IMR-90 (cell line): ENCODE measurements around the gene ADGRF3. TPM values are rescaled to one million over a fixed set of nuclear protein-coding genes. Genes with fewer than 3 reads are reported as not detected.

Experiments
- ATAC-seq: fragments of 200-7000 bp; cut with Tn5 transposase; 2 replicates; pipeline ENCODE4 v1.9.1; 2020; ENCODE audit warnings: low read depth, mild to moderate bottlenecking, moderate library complexity
- BruUV-seq: library from RNA; stranded (reverse); fragments of 400-500 nt; replicated peaks from 2 replicates; lab custom pipeline; 2021; lab: Mats Ljungman, UMichigan
- CTCF ChIA-PET: fragments of 300-600 bp; formaldehyde crosslinking; extraction: SDS; loops from one replicate; lab custom pipeline; 2021; ENCODE audit warnings: antibody characterized with exemption; lab: Yijun Ruan, JAX
- POLR2A ChIA-PET: fragments of 300-600 bp; sonication (Branson Sonifier 250); formaldehyde crosslinking; loops from one replicate; lab custom pipeline; 2022; ENCODE audit warnings: antibody characterized with exemption; ENCODE audit not compliant: unreplicated experiment; lab: Charles Lee
- DNase-seq: peaks from one replicate; pipeline ENCODE4 v3.0.0; 2013
- H2AFZ ChIP-seq: replicated peaks from 2 replicates; pipeline ENCODE3; 2013; ENCODE audit warnings: low read length, mild to moderate bottlenecking; ENCODE audit not compliant: poor library complexity
- H2AK5ac ChIP-seq: 2 replicates; pipeline ENCODE4 v1.6.1; 2013; ENCODE audit warnings: low read depth, low read length, inconsistent platforms
- H2AK9ac ChIP-seq: replicated peaks from 2 replicates; pipeline ENCODE3; 2013; ENCODE audit warnings: mild to moderate bottlenecking, low read depth, low read length, moderate library complexity; ENCODE audit not compliant: poor library complexity
- H2BK120ac ChIP-seq: 2 replicates; pipeline ENCODE4 v1.6.1; 2013; ENCODE audit warnings: low read depth, low read length, inconsistent platforms
- H2BK15ac ChIP-seq: 3 replicates; pipeline ENCODE4 v1.6.1; 2013; ENCODE audit warnings: low read depth, low read length, inconsistent platforms
- H2BK20ac ChIP-seq: 2 replicates; pipeline ENCODE4 v1.6.1; 2013; ENCODE audit warnings: low read depth, mild to moderate bottlenecking, inconsistent platforms, low read length, moderate library complexity
- H2BK5ac ChIP-seq: 2 replicates; pipeline ENCODE4 v1.6.1; 2013; ENCODE audit warnings: mild to moderate bottlenecking, low read depth, low read length, inconsistent platforms; ENCODE audit not compliant: poor library complexity, severe bottlenecking
- H3K14ac ChIP-seq: replicated peaks from 2 replicates; pipeline ENCODE4 v1.6.1; 2013; ENCODE audit warnings: low read depth, low read length, inconsistent platforms
- H3K18ac ChIP-seq: 2 replicates; pipeline ENCODE4 v1.6.1; 2013; ENCODE audit warnings: low read depth, low read length, control low read depth
- H3K23ac ChIP-seq: 2 replicates; pipeline ENCODE4 v1.6.1; 2013; ENCODE audit warnings: low read depth, low read length, inconsistent platforms
- H3K27ac ChIP-seq: 2 replicates; pipeline ENCODE4 v1.5.1; 2013; ENCODE audit warnings: mild to moderate bottlenecking, control low read depth, low read length; ENCODE audit not compliant: insufficient read depth
- H3K27me3 ChIP-seq: 2 replicates; pipeline ENCODE4 v1.6.1; 2013; ENCODE audit warnings: low read length; ENCODE audit not compliant: control insufficient read depth, insufficient read depth
- H3K36me3 ChIP-seq: 2 replicates; pipeline ENCODE4 v1.6.1; 2013; ENCODE audit warnings: low read length, mixed read lengths; ENCODE audit not compliant: control insufficient read depth, insufficient read depth
- H3K4ac ChIP-seq: 2 replicates; pipeline ENCODE4 v1.6.1; 2013; ENCODE audit warnings: low read depth, low read length, inconsistent platforms
- H3K4me1 ChIP-seq: 2 replicates; pipeline ENCODE4 v1.6.1; 2013; ENCODE audit warnings: low read length, mixed read lengths; ENCODE audit not compliant: control insufficient read depth, insufficient read depth
- H3K4me2 ChIP-seq: 2 replicates; pipeline ENCODE4 v1.6.1; 2013; ENCODE audit warnings: low read depth, mild to moderate bottlenecking, control low read depth, low read length, moderate library complexity
- H3K4me3 ChIP-seq: 2 replicates; pipeline ENCODE4 v1.5.1; 2013; ENCODE audit warnings: low read depth, mild to moderate bottlenecking, control low read depth, low read length, moderate library complexity; ENCODE audit not compliant: insufficient read depth
- H3K56ac ChIP-seq: 2 replicates; pipeline ENCODE4 v1.6.1; 2013; ENCODE audit warnings: low read length, inconsistent platforms; ENCODE audit not compliant: insufficient read depth; ENCODE audit errors: extremely low read depth
- H3K79me1 ChIP-seq, 2 experiments: 2 replicates each; pipeline ENCODE4 v1.6.1; 2013; ENCODE audit warnings: low read length in 2 of 2, inconsistent platforms in 1 of 2, low read depth in 1 of 2
- H3K9ac ChIP-seq: 2 replicates; pipeline ENCODE4 v1.6.1; 2013; ENCODE audit warnings: low read depth, low read length, control low read depth
- H3K9me1 ChIP-seq: 2 replicates; pipeline ENCODE4 v1.6.1; 2013; ENCODE audit warnings: low read length, inconsistent platforms; ENCODE audit not compliant: insufficient read depth
- H3K9me3 ChIP-seq: 2 replicates; pipeline ENCODE4 v1.6.1; 2013; ENCODE audit warnings: low read length; ENCODE audit not compliant: control insufficient read depth, insufficient read depth
- H4K20me1 ChIP-seq: 2 replicates; pipeline ENCODE4 v1.6.1; 2013; ENCODE audit warnings: low read length, inconsistent platforms; ENCODE audit not compliant: insufficient read depth
- H4K5ac ChIP-seq: 2 replicates; pipeline ENCODE4 v1.6.1; 2013; ENCODE audit warnings: mild to moderate bottlenecking, low read depth, low read length, control low read depth
- H4K8ac ChIP-seq, 2 experiments: 2 replicates each; pipeline ENCODE4 v1.6.1; 2013; ENCODE audit warnings: low read depth in 2 of 2, low read length in 2 of 2, control low read depth in 1 of 2, inconsistent platforms in 1 of 2
- H4K91ac ChIP-seq: 2 replicates; pipeline ENCODE4 v1.6.1; 2013; ENCODE audit warnings: low read depth, low read length, inconsistent platforms; ENCODE audit not compliant: insufficient read depth
- ELK1 ChIP-seq: fragments of 150-350 bp; IDR thresholded peaks from 2 replicates; pipeline ENCODE4 v1.6.1; 2016; ENCODE audit warnings: low read depth, mild to moderate bottlenecking, low read length, moderate library complexity, borderline replicate concordance
- MAZ ChIP-seq: IDR thresholded peaks from 2 replicates; pipeline ENCODE4 v1.6.1; 2012; ENCODE audit warnings: low read depth, mild to moderate bottlenecking, low read length, improper control_type of control experiment, moderate library complexity, borderline replicate concordance
- WGBS, 2 experiments: methylation state at CpG; one replicate each; pipeline versions ENCODE4 v1.1.5 to v1.1.7; 2013; ENCODE audit warnings: missing lambda C conversion rate in 2 of 2; ENCODE audit not compliant: insufficient read length in 1 of 2; ENCODE audit errors: extremely low coverage in 2 of 2; 5-methylcytosine and 5-hydroxymethylcytosine counted together
- dilution Hi-C: fragments of 300-500 bp; cut with HindIII; formaldehyde crosslinking; loops from one replicate; pipeline ENCODE4 v1.14.3; 2018; ENCODE audit warnings: low sequenced_read_pairs; ENCODE audit not compliant: unreplicated experiment
- in situ Hi-C: fragments of 300-500 bp; cut with MboI; formaldehyde crosslinking; loops from 3 replicates; pipeline ENCODE4 v1.14.3; 2019; ENCODE audit warnings: low sequenced_read_pairs, inconsistent platforms, mixed read lengths
- intact Hi-C: fragments of 100-400 bp; cut with micrococcal nuclease; formaldehyde crosslinking; loops from 2 replicates; pipeline ENCODE4 v1.10.0; 2022
- polyA plus RNA-seq, 3 experiments: library from polyadenylated mRNA; depleted of rRNA; stranded (reverse); fragments of >200 nt; gene quantifications; 2 replicates each; pipeline ENCODE4 v1.2.3, GENCODE V29; 2012; ENCODE audit warnings: low replicate concordance in 1 of 3
- total RNA-seq: library from RNA; depleted of rRNA; stranded (reverse); fragments of >200 nt; gene quantifications from 2 replicates; pipeline ENCODE4 v1.2.3, GENCODE V29; 2012

Gene ADGRF3
- total and polyA plus RNA-seq, 2 of the 4 experiments (the other 2 are of a cell fraction): 0.15 TPM; not detected in 1

GRCh38 chr2:26387189-26387588, 40.6 kb upstream of the ADGRF3 start:
- no peaks in the 10 kb centered on the region for H3K27me3 ChIP-seq
- no peak overlapping the region for H4K5ac ChIP-seq
- H3K79me1 ChIP-seq: no peaks in the 10 kb centered on the region; a peak in 1 of 4 replicates
- H3K4me3 ChIP-seq: no peak overlapping the region
- H4K91ac ChIP-seq: no peak overlapping the region
- ATAC-seq: no peak
- POLR2A ChIA-PET: no interaction called here
- in situ Hi-C loops: no loop called here
- no peak overlapping the region for H2BK5ac ChIP-seq
- no peak overlapping the region for H3K27ac ChIP-seq
- H3K4ac ChIP-seq: no peak overlapping the region
- WGBS, 2 experiments: no CpG with 5 or more reads among the region's 4 CpGs
- no peak overlapping the region for H2AFZ ChIP-seq
- no peaks in the 10 kb centered on the region for H3K4me1 ChIP-seq
- no peaks in the 10 kb centered on the region for H3K9me1 ChIP-seq
- no peak overlapping the region for H2AK5ac ChIP-seq
- no peaks in the 10 kb centered on the region for H3K9me3 ChIP-seq
- H2AK9ac ChIP-seq: no peak overlapping the region
- H3K23ac ChIP-seq: no peak overlapping the region
- H2BK15ac ChIP-seq: no peak overlapping the region
- TF ChIP-seq MAZ (no peak), ELK1 (no peak)
- no TSS peak for BruUV-seq
- H3K9ac ChIP-seq: no peak overlapping the region
- peaks cover 8% of the 10 kb centered on the region; the same call in 1 of the 2 replicates for H3K36me3 ChIP-seq
- no peak overlapping the region for H3K14ac ChIP-seq
- H3K56ac ChIP-seq: no peak overlapping the region
- no peak overlapping the region for H3K18ac ChIP-seq
- H2BK120ac ChIP-seq: no peak overlapping the region
- CTCF ChIA-PET: no interaction called here
- H4K20me1 ChIP-seq: no peaks in the 10 kb centered on the region
- no peak for DNase-seq
- H3K4me2 ChIP-seq: no peak overlapping the region
- no peak overlapping the region for H2BK20ac ChIP-seq
- H4K8ac ChIP-seq: no peak overlapping the region
- intact Hi-C loops: no loop called here
- dilution Hi-C loops: no loop called here
